ENCODE data around the gene ACTL7B. TPM values are rescaled to one million over a fixed set of nuclear protein-coding genes. Genes with fewer than 3 reads are reported as not detected.

ACTL7B gene
- total and polyA plus RNA-seq, 2 of the 8 experiments (the other 6 are each of a cell fraction or from before 2014, with no cell fraction given): not detected

DNA sequence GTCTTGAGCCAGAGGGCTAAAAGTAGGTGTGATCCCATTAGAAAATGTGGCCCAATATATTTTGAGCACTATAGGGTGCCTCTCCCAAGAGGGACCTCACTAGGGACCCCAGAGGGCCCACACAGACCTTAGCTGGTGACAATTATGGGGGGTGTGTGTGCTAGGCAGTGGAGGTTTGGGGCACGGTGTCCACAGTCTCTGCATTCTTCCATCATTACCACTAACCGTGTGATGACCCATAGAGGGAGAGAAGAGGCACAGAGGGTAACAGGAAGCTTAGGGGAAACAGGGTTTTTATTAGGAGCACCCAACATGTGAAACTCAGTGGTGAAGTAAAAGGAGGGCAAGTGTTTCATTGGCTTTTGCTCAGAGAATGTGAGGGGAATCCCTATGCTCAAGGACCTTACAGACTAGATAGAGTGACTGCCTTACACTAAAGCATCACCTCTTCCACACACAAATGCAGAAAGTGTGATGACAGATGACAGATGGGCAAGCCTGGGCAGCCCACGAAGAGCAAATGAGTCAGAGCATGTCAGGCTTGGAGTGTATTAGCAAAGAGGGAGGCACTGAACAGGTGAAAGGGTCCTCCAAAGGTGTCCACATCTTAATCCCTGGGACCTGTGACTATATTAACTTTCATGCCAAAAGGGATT, 3.8 kb upstream of the ACTL7B start (continued):
- TF ChIP-seq SP2 (IDR thresholded peaks at IDR 0.05; ENCODE audit: low read length) (no peak), YY1 (IDR thresholded peaks at IDR 0.05; ENCODE audit: low read depth, low read length) (no peak)
